PC-3 (cell line): ENCODE results near the gene CRIP2. TPM values are rescaled to one million over a fixed set of nuclear protein-coding genes. Genes with fewer than 3 reads are reported as not detected.

Experiments used
- ATAC-seq: fragments of 200-7000 bp; cut with Tn5 transposase; 2 replicates; pipeline ENCODE4 v1.9.1; 2020; ENCODE audit warnings: mild to moderate bottlenecking, moderate library complexity
- BruUV-seq: library from RNA; stranded (reverse); fragments of 400-500 nt; replicated peaks from 2 replicates; lab custom pipeline; 2021; lab: Mats Ljungman, UMichigan
- CTCF ChIA-PET: fragments of 300-600 bp; sonication (Branson Sonifier 250); formaldehyde crosslinking; loops from one replicate; lab custom pipeline; 2022; ENCODE audit warnings: antibody characterized with exemption; lab: Charles Lee
- POLR2A ChIA-PET: fragments of 300-600 bp; sonication (Branson Sonifier 250); formaldehyde crosslinking; loops from one replicate; lab custom pipeline; 2022; ENCODE audit warnings: antibody characterized with exemption; ENCODE audit not compliant: unreplicated experiment; lab: Charles Lee
- DNase-seq: peaks from one replicate; pipeline ENCODE4 v3.0.0-alpha.2; 2015
- H2AFZ ChIP-seq: fragments of 300-600 bp; sonication (generic); 2 replicates; pipeline ENCODE4 v1.6.0; 2016; ENCODE audit warnings: antibody characterized with exemption, low read length
- H3F3A ChIP-seq: fragments of 300-600 bp; sonication (generic); one replicate; pipeline ENCODE4 v1.6.0; 2017; ENCODE audit warnings: antibody characterized with exemption, low read length, control low read depth, mild to moderate bottlenecking; ENCODE audit not compliant: unreplicated experiment
- H3K27ac ChIP-seq: fragments of 300-600 bp; sonication (generic); 2 replicates; pipeline ENCODE4 v1.5.1; 2016; ENCODE audit warnings: mild to moderate bottlenecking, low read length
- H3K27me3 ChIP-seq: fragments of 300-600 bp; sonication (generic); 2 replicates; pipeline ENCODE4 v1.6.1; 2016; ENCODE audit warnings: low read length, mixed read lengths
- H3K36me3 ChIP-seq: fragments of 300-600 bp; sonication (generic); 2 replicates; pipeline ENCODE4 v1.6.1; 2016; ENCODE audit warnings: low read depth, mixed run types, low read length, mixed read lengths
- H3K4me1 ChIP-seq: fragments of 300-600 bp; sonication (generic); 2 replicates; pipeline ENCODE4 v1.5.1; 2016; ENCODE audit warnings: low read length; ENCODE audit not compliant: insufficient read depth
- H3K4me2 ChIP-seq: fragments of 300-600 bp; sonication (generic); 2 replicates; pipeline ENCODE4 v1.6.0; 2016; ENCODE audit warnings: low read length
- H3K4me3 ChIP-seq: fragments of 300-600 bp; sonication (generic); 2 replicates; pipeline ENCODE4 v1.5.1; 2016; ENCODE audit warnings: mild to moderate bottlenecking, low read length, mixed read lengths
- H3K79me2 ChIP-seq: fragments of 300-600 bp; sonication (generic); 2 replicates; pipeline ENCODE4 v1.6.1; 2017; ENCODE audit warnings: low read length, mixed read lengths
- H3K9ac ChIP-seq: fragments of 300-600 bp; sonication (generic); 2 replicates; pipeline ENCODE4 v1.6.0; 2016; ENCODE audit warnings: mild to moderate bottlenecking, low read length
- H3K9me2 ChIP-seq: fragments of 300-600 bp; sonication (generic); replicated peaks from 2 replicates; pipeline ENCODE4 v1.6.1; 2016; ENCODE audit warnings: mixed run types, low read length, mixed read lengths
- H3K9me3 ChIP-seq: fragments of 300-600 bp; sonication (generic); 2 replicates; pipeline ENCODE4 v1.6.1; 2016; ENCODE audit warnings: low read length, mixed read lengths
- H4K20me1 ChIP-seq: fragments of 300-600 bp; sonication (generic); 2 replicates; pipeline ENCODE4 v1.6.1; 2016; ENCODE audit warnings: low read length, mixed read lengths
- CTCF ChIP-seq: fragments of 300-600 bp; sonication (generic); conservative IDR thresholded peaks from 2 replicates; pipeline ENCODE4 v1.5.1; 2017; ENCODE audit warnings: antibody characterized with exemption, low read depth, mild to moderate bottlenecking, low read length
- EZH2 ChIP-seq: fragments of 300-600 bp; sonication (generic); IDR thresholded peaks from one replicate; pipeline ENCODE4 v1.6.1; 2017; ENCODE audit warnings: antibody characterized with exemption, mild to moderate bottlenecking, low read length; ENCODE audit not compliant: unreplicated experiment
- EZH2phosphoT487 ChIP-seq: fragments of 300-600 bp; sonication (generic); IDR thresholded peaks from 2 replicates; pipeline ENCODE4 v1.6.1; 2018; ENCODE audit warnings: mild to moderate bottlenecking, antibody characterized with exemption, low read length, borderline replicate concordance
- intact Hi-C: fragments of 100-400 bp; cut with micrococcal nuclease; formaldehyde crosslinking; loops from 2 replicates; pipeline ENCODE4 v1.9.0; 2023
- total RNA-seq: library from RNA; depleted of rRNA; stranded (reverse); fragments of >200 nt; gene quantifications from 2 replicates; pipeline ENCODE4 v1.2.3, GENCODE V29; 2014

CRIP2 gene
- total RNA-seq, 1 experiment from 2014 or later = 100 TPM

- Histone ChIP-seq H3K27me3 (no peaks in the 10 kb centered on the region), H3F3A (no peaks in the 10 kb centered on the region), H3K36me3 (peaks cover 5% of the 10 kb centered on the region; the same call in 1 of the 2 replicates), H3K4me2 (no peak overlapping the region), H3K27ac (no peak overlapping the region), H4K20me1 (peaks cover 26% of the 10 kb centered on the region), H3K4me3 (no peak overlapping the region), H2AFZ (no peak overlapping the region), H3K9ac (no peak overlapping the region), H3K9me3 (no peaks in the 10 kb centered on the region), H3K9me2 (no peaks in the 10 kb centered on the region), H3K4me1 (no peaks in the 10 kb centered on the region), H3K79me2 (peaks cover 62% of the 10 kb centered on the region)
- TF ChIP-seq EZH2phosphoT487 = no peak
- no peak for TF ChIP-seq EZH2
- no peak for TF ChIP-seq CTCF
- ChIA-PET POLR2A (no interaction called here), CTCF (no interaction called here)
- intact Hi-C loops = no loop called here
- ATAC-seq (no peak), DNase-seq (no peak)
- no TSS peak for BruUV-seq
These were observed 36.7 kb upstream of the CRIP2 start for GRCh38 chr14:105437723-105438500.

- no TSS peak for BruUV-seq
- ATAC-seq = no peak
- Histone ChIP-seq H3K9ac (no peak overlapping the region), H3K4me1 (no peaks in the 10 kb centered on the region), H3K36me3 (peaks cover 5% of the 10 kb centered on the region; the same call in 1 of the 2 replicates), H2AFZ (no peak overlapping the region), H3K27ac (no peak overlapping the region), H3K4me2 (no peak overlapping the region), H3K9me3 (no peaks in the 10 kb centered on the region), H3K9me2 (no peaks in the 10 kb centered on the region), H4K20me1 (peaks cover 22% of the 10 kb centered on the region), H3K79me2 (peaks cover 49% of the 10 kb centered on the region), H3F3A (no peaks in the 10 kb centered on the region), H3K27me3 (no peaks in the 10 kb centered on the region), H3K4me3 (no peak overlapping the region)
- CTCF ChIA-PET = no interaction called here
- TF ChIP-seq CTCF = no peak
- no peak for TF ChIP-seq EZH2phosphoT487
- TF ChIP-seq EZH2 = no peak
- intact Hi-C loops = no loop called here
- DNase-seq = no peak
- POLR2A ChIA-PET = no interaction called here
These were observed 35.4 kb upstream of the CRIP2 start for GRCh38 chr14:105439179-105439578.
